ENCODE results near the gene PPP5C. TPM values are rescaled to one million over a fixed set of nuclear protein-coding genes. Genes with fewer than 3 reads are reported as not detected.

The PPP5C gene
- total and polyA plus RNA-seq, 7 donors: 27.6 to 62.3 (median 43.9) TPM

DNA sequence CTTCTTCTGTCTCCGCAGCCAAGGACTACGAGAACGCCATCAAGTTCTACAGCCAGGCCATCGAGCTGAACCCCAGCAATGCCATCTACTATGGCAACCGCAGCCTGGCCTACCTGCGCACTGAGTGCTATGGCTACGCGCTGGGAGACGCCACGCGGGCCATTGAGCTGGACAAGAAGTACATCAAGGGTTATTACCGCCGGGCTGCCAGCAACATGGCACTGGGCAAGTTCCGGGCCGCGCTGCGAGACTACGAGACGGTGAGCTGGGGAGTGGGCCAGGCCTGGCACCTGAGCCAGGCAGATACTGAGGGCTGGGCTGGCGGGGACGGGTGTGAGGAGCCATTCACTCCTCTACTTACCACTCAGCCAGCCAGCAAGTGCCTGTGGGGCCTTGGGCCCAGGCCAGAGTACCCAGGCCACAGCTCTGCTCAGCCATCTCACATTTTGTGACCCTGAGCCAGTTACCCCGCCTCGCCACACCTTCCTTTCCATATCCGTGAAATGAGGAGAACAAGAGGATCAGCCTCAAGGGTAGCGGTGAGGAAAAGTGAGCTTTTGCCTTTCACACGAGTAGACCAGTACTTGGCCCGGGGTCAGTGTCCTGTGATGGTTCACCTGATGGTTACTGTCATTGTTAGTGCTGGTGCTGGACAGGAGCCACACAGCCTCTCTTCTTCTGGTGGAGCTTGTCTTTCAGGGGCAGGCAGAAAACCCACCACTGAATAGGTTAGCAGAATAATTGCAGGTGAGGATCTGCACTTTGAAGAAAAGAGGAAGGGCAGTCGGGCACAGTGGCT is 7.0 kb downstream of the PPP5C start:
- Histone ChIP-seq H3K36me3 (peaks cover 9 to 50% (median 29%) of the 10 kb centered on the region in 4 donors), H3K4me1 (peaks cover 0 to 35% (median 32%) of the 10 kb centered on the region in 4 donors), H3K4me3 (no peak overlapping the region), H3K9me3 (no peaks in the 10 kb centered on the region), H3K27me3 (no peaks in the 10 kb centered on the region), H3K27ac (no peak overlapping the region)
- 89 to 95% methylated on average over 28 of the region's 28 CpGs for WGBS, 2 donors
- DNase-seq: peak; percentile 57
- intact Hi-C loops (cut with DNase I): no loop called here
- no peak for TF ChIP-seq POLR2AphosphoS5 (IDR thresholded peaks at IDR 0.05)
- no peak for TF ChIP-seq POLR2A (IDR thresholded peaks at IDR 0.05)
- TF ChIP-seq EP300 (IDR thresholded peaks at IDR 0.05): no peak

DNA sequence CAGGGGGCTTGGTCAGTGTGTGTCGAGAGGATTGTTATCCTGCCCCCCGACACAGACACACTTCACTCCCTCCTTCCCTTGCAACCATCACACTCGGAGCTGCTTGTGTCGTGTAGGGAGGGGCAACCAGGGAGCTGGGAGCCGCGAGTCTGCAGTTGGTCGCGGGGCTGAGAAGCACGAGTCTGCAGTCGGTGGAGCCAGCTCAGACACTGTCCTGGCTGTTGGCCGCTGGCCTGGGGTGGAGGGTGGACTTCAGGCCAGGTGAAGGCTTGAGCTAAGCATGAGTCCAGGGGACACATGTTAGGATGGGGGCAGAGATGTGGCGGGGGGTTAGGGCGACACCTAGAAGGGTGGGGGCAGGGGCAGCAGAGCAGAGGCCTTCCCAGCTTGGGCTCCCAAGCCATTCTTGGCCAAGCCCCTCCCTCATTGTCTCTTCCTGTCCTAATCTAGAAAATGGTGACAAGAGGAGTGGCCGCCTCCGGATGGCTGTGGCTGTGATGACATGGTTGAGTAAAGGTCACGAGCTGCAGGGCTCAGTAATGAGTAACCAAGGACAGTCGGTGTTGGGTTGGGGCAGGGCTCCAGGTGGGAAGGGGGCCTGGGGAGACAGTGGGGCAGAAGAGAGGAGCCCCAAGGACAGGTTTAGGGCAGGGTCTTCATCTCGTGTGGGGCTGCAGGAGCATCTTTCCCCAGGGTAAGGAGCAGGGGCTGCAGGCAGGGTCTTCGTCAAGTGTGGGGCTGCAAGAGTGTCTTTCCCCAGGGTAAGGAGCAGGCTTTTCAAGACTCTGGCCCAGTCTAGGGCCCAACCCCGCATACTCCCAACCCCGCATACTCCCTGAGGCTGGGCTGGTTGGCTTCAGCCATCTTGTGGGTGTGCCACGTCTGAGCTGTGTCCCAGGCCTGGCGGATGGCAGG is 8.6 kb downstream of the PPP5C start:
- Histone ChIP-seq H3K27ac (no peak overlapping the region), H3K4me1 (peaks cover 0 to 19% (median 17%) of the 10 kb centered on the region in 4 donors), H3K36me3 (peaks cover 9 to 50% (median 29%) of the 10 kb centered on the region in 4 donors), H3K27me3 (no peaks in the 10 kb centered on the region), H3K9me3 (no peaks in the 10 kb centered on the region), H3K4me3 (no peak overlapping the region)
- TF ChIP-seq POLR2AphosphoS5 (IDR thresholded peaks at IDR 0.05): no peak
- peak; percentile 51 for DNase-seq
- 75 to 80% methylated on average over 23 of the region's 23 CpGs for WGBS, 2 donors
- intact Hi-C loops (cut with DNase I): no loop called here

DNA sequence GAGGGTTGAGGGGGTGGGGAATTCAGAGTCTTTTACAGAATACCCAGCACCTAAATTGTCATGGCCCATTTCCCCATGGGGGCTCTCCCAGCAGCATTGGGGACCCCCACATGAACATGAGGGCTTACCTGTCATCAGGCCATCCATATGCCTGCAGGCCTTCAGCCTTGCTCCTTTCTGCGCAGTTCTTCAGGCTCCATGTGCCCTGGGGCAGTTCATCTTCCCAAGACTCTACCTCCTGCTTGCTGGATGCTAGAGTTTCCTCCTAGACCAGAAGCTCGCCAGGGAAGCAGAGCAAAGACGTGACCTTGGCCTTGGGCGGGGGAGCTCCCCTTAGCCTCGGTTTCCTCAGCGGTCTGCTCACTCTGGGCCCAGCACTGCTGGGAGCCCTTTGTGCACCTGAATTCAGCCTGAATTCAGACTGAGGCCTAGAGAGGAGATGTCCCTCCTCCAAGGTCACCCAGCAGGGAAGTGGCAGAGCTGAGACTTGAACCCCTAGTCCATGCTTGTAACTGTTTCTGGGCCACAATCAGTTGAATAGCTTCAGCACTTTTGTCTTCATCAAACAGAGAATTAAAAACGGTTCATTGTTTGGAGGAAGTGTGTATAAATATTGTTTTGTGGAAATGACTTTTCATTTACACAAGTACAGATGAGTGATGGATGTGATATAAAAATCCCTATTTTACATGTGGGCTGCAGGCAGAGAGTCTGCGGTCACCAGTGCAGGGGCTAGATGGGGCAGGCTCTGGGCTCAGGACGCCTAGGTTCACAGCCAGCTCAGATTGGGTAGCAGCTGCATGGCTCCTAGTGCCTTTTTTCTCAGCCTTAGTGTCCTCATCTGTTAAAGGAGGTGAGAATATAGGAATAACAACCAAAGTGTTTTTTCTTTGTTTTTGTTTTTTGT is 9.5 kb downstream of the PPP5C start:
- intact Hi-C loops (cut with DNase I): no loop called here
- peaks cover 0 to 10% (median 7%) of the 10 kb centered on the region in 4 donors for H3K4me1 ChIP-seq

DNA sequence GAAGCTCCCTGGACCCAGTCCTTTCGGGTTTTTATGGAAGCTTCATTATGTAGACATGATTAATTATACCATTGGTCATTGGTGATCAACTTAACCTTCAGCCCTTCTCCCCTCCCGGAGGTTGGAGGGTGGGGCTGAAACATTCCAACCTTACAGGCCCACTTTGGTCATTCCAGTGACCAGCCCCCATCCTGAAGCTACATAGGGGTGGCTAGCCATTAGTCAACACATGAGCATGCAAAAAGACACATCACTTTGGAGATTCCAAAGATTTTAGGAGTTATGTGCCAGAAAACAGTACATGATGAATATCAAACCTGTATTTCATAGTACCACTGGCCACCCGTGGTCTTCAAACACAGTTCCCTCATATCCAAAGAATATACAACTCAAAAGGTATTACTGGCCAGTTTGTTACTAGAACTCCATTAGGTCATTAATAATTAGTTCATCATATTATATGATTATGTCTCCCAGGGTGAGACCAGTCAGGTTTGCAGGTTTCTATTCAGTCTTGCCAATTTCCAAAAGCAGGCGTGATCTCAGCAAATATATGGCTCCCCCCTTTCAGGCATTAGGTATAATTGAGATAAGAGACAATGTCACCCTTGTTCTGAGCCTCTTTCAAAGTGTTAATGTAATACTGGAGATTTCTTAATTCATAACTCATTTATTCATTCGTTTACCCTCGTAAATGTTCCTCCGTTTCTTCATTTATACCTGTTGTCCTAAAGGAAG is 11.1 kb downstream of the PPP5C start:
- H3K4me3 ChIP-seq: no peak overlapping the region
- H3K36me3 ChIP-seq: peaks cover 9 to 53% (median 29%) of the 10 kb centered on the region in 4 donors
- no peaks in the 10 kb centered on the region for H3K27me3 ChIP-seq
- H3K4me1 ChIP-seq: no peaks in the 10 kb centered on the region
- DNase-seq: peak; percentile 38
- no peak overlapping the region for H3K27ac ChIP-seq
- TF ChIP-seq, protein P1, sequence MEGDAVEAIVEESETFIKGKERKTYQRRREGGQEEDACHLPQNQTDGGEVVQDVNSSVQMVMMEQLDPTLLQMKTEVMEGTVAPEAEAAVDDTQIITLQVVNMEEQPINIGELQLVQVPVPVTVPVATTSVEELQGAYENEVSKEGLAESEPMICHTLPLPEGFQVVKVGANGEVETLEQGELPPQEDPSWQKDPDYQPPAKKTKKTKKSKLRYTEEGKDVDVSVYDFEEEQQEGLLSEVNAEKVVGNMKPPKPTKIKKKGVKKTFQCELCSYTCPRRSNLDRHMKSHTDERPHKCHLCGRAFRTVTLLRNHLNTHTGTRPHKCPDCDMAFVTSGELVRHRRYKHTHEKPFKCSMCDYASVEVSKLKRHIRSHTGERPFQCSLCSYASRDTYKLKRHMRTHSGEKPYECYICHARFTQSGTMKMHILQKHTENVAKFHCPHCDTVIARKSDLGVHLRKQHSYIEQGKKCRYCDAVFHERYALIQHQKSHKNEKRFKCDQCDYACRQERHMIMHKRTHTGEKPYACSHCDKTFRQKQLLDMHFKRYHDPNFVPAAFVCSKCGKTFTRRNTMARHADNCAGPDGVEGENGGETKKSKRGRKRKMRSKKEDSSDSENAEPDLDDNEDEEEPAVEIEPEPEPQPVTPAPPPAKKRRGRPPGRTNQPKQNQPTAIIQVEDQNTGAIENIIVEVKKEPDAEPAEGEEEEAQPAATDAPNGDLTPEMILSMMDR (IDR thresholded peaks at IDR 0.05): no peak
- TF ChIP-seq EP300 (IDR thresholded peaks at IDR 0.05) (no peak), POLR2A (IDR thresholded peaks at IDR 0.05) (no peak), POLR2AphosphoS5 (IDR thresholded peaks at IDR 0.05) (no peak)
- 50 to 78% methylated on average over 7 of the region's 7 CpGs for WGBS, 2 donors
- no peaks in the 10 kb centered on the region for H3K9me3 ChIP-seq
- intact Hi-C loops (cut with DNase I): no loop called here

More for the DNA sequence above, 9.5 kb downstream of the PPP5C start:
- WGBS, 2 donors: 85 to 88% methylated on average over 9 of the region's 9 CpGs
- DNase-seq: peak; percentile 41
- TF ChIP-seq EP300 (IDR thresholded peaks at IDR 0.05) (no peak), POLR2AphosphoS5 (IDR thresholded peaks at IDR 0.05) (no peak), POLR2A (IDR thresholded peaks at IDR 0.05) (no peak)
- TF ChIP-seq, protein P1 (IDR thresholded peaks at IDR 0.05): no peak
- Histone ChIP-seq H3K4me3 (no peak overlapping the region), H3K27me3 (no peaks in the 10 kb centered on the region), H3K27ac (no peak overlapping the region), H3K36me3 (peaks cover 9 to 53% (median 29%) of the 10 kb centered on the region in 4 donors), H3K9me3 (no peaks in the 10 kb centered on the region)

DNA sequence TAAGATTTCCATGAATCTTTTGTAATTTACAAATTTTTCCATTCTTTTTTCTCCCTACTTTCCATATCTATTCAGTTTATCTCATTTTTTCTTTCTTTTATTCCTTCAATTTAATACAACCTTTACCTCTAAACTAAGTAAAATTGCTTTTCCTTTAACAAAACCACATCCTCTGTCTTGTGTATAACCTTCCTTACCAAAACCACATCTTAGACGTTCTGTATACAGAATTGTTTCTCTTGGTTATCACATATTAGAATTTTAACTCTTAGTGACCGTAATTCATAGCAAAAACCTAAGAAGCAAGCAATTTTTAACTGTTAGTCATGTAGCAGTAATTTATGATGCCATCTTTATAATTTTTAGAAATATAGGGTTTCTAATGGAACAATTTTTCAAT is 15.0 kb downstream of the PPP5C start:
- Histone ChIP-seq H3K4me1 (no peaks in the 10 kb centered on the region), H3K36me3 (peaks cover 0 to 45% (median 11%) of the 10 kb centered on the region in 4 donors), H3K27ac (no peak overlapping the region), H3K4me3 (no peak overlapping the region), H3K27me3 (no peaks in the 10 kb centered on the region), H3K9me3 (no peaks in the 10 kb centered on the region)
- intact Hi-C loops (cut with DNase I): no loop called here
- DNase-seq: no peak
- WGBS, 2 donors: 44 to 75% methylated on average over 2 of the region's 2 CpGs
- TF ChIP-seq EP300 (IDR thresholded peaks at IDR 0.05) (no peak), POLR2AphosphoS5 (IDR thresholded peaks at IDR 0.05) (no peak), POLR2A (IDR thresholded peaks at IDR 0.05) (no peak)
- TF ChIP-seq, protein P1 (IDR thresholded peaks at IDR 0.05): no peak
